ENCODE measurements around the gene CEP112.

Gene CEP112

DNA sequence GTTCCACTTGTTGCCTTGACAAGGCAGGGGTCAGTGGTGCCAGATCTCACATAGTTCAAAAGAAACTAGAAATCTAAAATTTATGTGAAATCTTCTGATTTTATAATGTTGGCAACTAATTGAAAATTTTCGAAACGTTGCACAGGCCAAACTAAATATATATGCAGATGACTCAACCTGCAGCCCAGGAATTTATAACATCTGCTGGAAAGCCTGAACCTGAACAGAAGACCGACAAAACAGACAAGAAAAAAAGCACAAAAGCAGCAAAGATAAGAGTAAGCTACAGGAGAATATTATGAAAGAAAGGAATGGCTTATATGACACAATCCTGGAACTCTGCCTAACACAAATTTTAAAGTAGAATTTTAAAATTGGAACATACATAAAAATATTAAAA, 207.6 kb downstream of the CEP112 start:
- no peak for DNase-seq (ENCODE audit: low read depth)

DNA sequence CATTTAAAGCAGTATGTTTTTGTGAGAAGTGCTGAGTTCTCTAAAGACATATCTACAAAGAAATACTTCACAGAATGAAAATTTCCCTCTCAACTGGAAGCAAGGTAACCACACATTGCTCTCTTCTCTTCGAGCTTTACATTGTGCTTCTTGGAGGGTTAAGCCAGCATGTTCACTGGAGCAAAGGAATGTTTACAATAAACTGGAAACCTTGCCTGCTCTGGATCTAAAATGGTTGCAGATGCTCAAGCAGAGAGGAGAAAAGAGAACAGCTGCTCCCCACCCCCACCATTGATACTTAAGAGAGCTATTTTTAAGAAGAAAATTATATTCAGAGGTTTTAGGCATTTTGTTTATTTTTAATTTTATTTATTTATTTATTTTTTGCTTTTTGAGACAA, 213.1 kb downstream of the CEP112 start:
- DNase-seq (ENCODE audit: low read depth) = no peak

DNA sequence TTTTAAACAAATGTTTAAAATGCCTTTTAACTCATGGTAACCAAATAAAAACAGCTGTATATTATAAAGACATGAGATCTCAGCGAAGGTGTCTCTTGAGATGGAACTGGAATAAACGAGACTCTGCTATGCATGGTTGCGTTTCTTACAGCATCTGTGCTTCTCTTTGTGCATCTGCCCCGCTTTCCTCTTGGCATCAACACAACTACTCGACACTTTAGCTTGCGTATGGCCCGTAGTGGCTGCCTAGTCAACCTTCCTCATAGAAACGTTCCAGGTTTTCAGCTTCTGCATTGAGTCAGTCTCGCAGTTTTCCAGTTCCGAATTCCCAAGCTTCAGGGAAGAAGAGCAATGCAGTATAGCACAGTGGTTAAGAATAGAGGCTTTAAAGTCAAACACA, 214.9 kb downstream of the CEP112 start:
- DNase-seq (ENCODE audit: low read depth) = no peak

DNA sequence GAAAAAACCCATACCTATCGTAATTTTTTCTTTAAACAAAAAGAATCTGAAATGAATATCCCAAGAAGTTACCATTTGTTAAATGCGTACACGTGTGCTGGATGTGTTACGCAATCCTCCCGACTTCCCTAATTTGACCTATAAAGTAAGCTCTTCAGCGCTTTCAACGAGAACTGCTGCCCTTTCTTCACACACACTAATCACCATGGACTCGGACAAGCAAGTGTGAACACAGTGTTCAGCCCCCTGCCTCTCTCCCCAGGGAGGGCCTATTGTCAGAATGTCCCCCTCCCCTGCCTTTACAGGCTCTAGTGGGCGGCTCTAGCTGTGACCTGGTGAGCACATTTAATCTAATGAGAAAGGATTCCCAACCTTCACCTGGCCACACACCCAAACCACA, 216.1 kb downstream of the CEP112 start:
- no peak for DNase-seq (ENCODE audit: low read depth)

DNA sequence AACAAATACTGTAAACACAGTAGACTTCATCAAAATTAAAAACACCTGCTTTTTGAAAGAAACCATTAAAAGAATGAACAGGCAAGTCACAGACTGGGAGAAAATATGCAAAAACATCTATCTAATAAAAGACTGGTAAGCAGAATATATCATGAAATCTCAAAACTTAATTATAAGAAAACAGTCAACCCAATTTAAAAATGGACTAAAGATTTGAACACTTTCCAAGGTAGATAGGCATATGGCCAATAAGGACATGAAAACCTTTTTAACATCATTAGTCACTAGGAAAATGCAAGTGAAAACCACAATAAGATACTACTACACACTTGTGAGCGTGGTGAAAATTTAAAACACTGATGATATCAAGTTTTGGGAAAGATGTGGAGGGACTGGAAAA, 218.7 kb downstream of the CEP112 start:
- DNase-seq (ENCODE audit: low read depth) = no peak

DNA sequence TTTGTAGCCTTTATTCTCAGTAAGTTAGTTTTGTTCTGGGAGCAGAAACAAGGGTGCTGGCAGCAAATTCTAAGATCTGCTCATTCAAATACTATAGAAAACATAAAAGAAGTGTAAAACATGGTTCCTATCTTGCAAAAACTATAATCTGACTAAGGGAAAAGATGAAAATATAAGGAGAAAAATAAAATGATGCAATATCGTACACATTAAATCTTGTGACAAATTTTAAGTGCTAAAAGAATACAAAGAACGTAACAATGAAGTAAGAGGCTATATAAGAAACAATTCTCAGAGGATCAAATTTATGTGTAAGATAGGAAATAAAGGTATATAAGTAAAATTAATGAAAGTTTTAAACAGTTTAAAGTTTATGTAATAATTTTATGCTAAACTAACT, 224.6 kb downstream of the CEP112 start:
- no peak for DNase-seq (ENCODE audit: low read depth)

DNA sequence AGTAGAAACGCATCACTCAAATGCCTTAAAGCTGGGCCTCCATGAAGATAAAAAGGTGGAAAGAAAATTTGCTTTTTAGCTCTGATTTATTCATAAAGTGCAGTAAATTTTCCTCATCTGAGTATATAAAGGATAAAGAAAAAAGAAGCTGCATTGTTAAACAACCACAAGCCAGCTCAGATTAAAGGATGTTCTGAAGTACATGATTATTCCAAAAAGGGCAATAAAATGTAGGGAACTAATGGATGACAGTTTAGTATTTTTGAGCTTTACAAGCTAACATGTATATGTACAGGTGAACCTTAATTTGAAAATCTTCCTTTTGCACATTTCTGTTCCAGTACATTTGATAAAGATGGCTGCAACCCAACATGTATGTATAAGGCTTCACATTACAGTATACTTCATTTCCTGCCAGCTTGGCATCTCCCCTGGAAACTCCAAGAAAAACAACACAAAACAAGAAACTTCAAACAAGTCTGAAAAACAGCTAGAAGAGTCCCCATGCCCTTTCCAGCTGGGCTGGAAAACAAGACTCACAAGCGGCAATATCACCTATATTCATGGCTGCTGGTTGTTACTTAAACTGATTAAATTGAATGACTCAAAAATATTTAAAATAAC, 225.7 kb downstream of the CEP112 start:
- no peak for DNase-seq (ENCODE audit: low read depth)

DNA sequence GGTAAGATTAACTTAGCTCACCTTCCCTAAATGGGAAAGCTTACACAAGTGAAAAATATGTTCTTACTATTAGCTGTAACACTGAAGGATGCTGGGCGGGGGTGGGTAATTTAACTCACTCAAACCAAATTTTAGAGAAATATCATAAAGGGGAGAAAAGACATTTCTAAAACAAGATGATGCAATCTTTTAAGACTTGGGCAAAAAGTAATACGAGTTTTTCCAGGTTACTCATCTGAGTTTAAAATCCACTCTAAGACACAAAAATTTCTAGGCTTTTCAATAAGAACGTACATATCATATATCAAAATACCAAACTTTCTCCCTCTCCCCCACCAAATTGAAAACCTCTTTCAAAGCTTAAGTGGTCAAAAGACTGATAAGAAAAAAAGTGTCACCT, 228.8 kb downstream of the CEP112 start:
- DNase-seq (ENCODE audit: low read depth) = no peak

DNA sequence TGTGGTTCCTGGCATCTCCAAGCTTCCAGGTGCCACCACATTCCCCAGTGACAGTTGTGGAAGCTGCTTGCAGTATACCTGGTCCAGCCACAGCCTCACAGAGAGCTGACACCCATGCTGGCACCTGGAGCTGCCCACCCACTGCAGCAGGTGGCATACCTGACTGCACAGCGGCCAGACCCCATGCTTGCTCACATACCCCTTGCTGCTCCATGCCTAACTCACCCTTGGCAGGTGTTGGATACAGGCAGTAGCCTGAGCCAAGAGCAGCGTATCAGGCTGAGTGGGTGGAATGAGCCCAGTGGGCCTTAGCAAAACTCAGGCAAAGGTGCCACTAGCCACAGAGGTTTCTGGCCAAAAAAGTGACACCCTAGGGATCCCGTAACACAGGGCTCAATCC, 232.3 kb downstream of the CEP112 start:
- no peak for DNase-seq (ENCODE audit: low read depth)

DNA sequence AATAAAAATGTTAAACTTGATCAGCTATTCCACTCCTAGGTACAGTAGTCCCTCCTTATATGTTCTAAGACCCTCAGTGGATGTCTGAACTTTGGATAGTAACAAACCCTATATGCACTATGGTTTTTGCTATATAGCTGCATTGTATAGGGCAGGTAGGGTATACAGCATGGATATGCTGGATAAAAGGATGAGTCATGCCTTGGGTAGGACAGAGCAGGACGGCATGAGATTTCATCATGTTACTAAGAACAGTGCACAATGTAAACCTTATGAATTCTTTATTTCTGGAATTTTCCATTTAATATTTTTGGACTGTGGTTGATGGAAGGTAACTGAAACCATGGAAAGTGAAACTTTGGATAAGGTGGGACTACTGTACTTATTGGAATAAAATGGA, 235.1 kb downstream of the CEP112 start:
- DNase-seq (ENCODE audit: low read depth) = no peak

DNA sequence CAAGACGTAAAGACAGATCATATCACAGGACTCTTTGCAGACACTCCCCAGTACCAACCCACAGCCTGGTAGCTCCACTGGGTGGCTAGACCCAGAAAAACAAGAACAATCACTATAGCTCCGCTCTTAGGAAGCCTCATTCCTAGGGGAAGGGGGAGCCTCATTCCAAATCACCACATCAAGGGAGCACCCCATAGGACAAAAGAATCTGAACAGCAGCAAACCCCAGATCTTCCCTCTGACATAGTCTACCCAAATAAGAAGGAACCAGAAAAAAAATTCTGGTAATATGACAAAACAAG, 237.8 kb downstream of the CEP112 start:
- no peak for DNase-seq (ENCODE audit: low read depth)

DNA sequence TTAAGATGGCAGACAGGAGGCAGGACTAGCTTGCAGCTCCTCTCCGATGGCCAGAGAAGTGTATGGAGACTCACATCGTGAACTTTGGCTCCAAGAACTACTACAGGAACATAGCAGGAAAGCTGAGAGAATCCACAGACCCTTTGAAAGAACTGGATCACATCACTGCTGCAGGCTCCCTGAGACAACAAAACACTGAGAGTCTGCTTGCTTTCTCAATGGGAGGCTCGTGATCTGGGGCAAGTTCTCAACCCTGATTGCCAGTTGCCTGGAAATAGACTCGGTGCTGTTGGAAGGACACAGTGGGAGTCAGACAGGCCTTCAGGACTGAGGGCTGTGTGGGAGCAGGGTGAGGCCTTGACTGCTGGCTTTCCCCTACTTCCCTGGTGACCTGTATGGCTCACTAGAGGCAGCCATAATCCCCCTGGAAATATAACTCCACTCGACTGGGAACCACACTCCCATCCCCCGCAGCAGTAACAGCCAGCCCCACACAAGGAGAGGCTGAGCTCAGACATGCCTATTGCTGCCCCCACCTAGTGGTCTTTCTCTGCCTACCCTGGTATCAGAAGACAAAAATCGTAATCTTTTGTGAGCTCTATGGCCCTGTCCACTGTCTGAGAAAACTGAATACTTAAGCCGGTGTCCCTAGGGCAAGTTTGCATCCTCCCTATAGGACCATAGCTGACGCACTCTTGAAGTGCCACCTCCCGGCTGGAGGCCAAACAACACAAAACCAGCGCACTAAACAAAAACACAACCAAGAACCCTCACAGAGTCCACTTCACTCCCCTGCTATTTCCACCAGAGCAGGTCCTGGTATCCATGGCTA, 238.4 kb downstream of the CEP112 start:
- DNase-seq (ENCODE audit: low read depth) = no peak

DNA sequence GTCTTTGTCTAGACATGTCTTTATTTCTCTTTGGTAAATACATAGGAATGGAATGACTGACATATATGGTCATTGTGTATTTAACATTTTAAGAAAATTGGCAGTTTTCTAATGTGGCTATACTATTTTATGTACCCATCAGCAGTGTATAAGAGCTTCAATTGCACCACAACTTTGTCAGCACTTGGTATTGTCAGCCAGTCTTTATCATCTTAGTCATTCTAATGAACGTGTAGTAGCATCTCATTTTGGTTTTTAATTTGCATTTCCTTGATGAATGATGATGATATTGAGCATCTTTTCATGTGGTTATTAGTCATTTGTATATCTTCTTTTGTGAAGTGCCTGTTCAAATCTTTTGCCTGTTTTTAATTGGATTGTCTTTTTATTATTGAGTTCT, 239.3 kb downstream of the CEP112 start:
- DNase-seq (ENCODE audit: low read depth) = no peak

DNA sequence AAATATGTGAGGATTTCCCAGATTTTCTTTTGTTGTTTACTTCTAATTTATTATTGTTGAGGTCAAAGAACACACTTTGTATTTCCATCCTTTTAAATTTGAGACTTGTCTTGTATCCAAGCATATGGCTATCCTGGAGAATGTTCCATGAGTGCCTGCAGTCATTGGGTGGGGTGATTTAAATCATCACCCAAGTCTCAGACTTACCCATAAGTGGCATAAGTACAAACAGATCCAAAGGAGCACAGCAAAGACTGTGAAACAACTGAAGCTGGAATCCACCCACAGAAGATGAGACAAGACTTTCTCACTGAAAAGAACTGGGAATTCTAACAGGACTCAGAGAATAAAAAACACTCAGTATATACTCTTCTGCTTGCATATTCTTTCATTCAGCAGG, 239.9 kb downstream of the CEP112 start:
- DNase-seq (ENCODE audit: low read depth) = no peak

DNA sequence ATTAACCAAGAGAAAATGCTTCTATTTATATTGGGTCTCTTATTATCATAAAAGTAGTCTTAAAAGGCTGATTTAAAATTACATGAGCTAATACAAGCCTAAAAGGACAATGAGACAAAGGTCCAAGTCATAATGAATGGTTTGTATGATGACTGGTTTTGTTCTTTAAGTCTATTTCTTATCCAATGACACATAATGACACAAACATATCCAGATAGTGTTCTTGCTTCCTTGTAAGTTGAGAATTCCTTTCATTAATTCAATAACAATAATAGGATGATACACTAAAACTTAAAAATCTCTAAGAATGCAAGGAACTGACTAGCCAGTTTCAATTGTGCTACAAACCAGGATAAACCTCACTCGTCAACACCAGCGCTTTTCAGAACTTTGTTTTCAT, 244.1 kb downstream of the CEP112 start:
- DNase-seq (ENCODE audit: low read depth) = no peak

DNA sequence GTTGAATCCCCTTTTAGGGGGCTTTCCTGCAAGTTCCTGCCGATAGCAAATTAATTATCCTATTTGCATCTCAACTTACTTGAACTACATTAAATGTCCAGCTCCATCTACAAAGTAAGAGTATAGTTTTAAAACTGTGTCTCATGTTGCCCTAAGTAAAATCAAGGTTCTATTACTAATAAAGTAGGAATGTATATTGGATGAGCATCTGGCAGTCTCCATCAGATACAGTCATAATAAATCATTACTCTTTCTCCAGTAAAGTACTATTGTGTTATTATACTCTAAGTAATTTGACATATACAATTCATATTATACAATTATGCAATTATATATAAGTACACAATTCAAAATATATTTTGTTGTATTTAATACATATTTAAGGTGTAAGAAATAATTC, 249.3 kb downstream of the CEP112 start:
- no peak for DNase-seq (ENCODE audit: low read depth)

DNA sequence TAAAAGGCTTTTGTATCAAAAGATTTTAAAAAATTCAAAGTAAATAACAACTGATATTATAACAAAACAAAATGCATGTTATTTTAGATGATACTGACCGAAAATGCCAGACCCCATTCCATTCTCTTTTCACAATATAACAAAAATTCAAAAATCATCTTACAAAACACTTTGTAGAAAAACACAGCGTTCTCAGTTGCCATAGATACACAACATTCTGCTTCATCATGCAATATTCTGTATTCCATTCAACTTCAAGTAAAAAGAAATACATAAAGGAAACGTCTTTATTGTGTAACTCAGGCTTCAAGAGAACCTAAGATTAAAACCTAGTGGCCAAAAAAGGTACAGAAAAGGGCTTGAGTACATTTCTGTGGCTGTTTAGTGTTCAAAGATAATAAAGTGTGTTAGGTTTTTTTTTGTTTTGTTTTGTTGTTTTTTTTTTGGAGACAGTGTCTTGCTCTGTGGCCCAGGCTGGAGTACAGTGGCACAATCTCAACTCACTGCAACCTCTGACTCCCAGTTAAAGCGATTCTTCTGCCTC, 250.5 kb downstream of the CEP112 start:
- DNase-seq (ENCODE audit: low read depth) = no peak

DNA sequence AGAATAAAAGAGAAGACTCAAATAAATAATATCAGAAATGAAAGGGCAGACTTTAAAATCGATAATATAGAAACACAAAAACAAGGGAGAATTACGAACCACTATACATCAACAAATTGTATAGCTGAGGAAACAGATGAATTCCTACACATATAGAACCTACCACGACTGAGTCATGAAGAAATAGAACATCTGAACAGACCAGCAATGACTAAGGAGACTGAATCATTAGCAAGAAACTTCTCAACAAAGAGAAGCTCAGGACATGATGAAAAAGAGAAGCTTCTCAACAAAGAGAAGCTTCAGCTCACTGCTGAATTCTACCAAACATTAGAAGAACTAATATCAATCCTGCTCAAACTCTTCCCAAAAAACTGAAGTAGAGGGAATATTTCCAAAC, 255.9 kb downstream of the CEP112 start:
- DNase-seq (ENCODE audit: low read depth) = no peak

DNA sequence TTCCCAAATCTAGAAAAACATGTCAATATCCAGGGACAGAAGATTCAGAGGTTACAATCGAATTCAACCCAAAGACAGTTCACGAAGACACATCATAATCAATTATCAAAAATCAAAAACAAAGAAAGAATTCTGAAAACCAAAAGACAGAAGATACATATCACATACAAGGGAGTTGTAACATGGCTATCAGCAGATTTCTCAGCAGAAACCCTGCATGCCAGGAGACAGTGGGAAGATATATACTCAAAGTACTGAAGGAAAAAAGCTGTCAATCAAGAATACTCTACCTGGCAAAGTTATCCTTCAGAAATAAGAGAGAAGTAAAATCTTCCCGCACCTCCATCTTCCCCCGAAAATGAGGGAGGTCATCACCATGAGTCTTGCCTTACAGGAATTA, 258.6 kb downstream of the CEP112 start:
- DNase-seq (ENCODE audit: low read depth) = no peak

DNA sequence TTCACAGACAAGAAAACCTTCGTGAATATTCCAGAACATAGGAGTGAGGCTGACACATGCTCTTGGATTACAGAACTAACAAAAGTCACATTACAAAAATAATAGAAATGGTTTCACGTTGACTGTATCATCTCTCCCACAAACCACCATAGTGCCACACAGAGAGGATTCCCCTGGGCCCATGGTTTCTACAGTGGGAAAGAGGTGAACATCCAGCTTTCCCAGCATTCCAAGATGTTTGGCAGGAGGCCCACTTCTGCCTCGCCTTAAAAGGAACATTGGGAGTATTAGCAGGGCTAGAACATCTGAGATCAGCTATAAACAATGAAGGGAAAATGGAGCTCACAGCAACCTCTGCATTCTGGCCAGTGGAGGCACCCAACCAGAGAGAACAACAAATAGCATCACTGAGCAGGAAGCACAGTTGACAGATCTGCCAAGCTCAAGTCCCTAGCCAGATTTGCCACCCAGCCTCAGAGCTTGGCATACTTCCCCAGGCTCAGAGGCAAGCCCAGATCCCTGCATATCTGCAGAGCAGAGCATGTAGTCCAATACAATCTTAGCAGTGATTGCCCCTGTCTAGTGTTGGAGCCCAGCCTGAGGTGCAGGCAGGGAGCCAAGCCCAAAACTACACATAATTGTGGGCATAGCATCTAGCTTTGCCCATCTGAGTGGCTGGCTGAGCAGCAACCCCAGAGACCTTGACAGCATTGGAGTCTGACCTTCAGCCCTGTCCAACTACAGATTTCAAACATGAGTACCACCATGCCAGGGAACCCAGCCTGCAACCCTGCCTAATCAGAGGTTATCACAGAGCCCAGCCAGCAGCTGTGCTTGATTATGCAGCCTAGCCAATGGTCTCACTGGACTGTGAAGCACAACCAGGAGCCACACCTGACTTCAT, 260.4 kb downstream of the CEP112 start:
- DNase-seq (ENCODE audit: low read depth) = no peak

DNA sequence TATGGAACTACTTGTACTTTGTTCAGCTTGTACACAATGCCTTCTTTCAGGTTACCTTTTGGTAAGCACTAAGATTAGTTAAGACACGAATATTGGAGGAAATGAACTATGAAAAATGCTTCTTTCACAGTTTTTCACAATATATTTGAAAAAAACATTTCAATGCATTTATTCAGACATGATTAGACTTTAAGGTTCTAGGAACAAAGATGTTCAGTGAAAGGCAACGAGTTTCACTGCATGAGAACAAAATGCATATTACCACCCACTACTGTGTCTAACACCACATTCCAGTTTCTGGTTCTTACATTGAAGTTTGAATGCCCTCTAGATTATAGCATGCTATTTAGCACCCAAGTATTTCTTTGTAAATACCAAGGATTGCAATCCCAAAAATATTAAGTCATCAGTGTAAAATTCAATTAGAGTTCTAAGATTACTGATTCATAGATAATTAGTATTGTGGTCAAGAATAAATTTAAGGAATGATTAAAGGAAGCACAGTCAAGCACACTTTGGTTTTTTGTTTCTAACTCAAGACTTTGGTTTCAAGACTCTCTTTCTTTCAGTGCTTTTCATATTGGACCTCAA, 261.7 kb downstream of the CEP112 start:
- DNase-seq (ENCODE audit: low read depth) = no peak

DNA sequence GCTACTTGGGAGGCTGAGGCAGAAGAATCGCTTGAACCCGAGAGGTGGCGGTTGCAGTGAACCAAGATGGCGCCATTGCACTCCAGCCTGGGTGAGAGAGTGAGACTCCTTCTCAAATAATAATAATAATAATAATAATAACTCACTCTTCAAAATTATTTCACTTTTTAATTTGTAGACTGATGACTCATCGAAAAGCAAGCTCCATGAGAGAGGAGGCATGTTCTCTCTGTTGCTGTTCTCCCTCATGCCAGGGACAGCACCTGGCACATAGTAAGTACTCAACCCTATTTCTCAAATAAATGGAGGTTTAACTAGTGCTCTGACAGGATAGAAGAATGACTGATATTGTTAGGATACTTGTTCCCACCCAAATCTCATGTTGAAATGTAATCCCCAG, 265.3 kb downstream of the CEP112 start:
- DNase-seq (ENCODE audit: low read depth) = no peak
